NT2/D1 (cell line): ENCODE data around the gene NPHP1.

Source experiments
- SUZ12 ChIP-seq: IDR thresholded peaks from 2 replicates; pipeline ENCODE4 v1.6.1; 2011; ENCODE audit not compliant: insufficient read length, insufficient read depth; ENCODE audit errors: extremely low read depth
- YY1 ChIP-seq: IDR thresholded peaks from 2 replicates; pipeline ENCODE4 v1.6.1; 2011; ENCODE audit not compliant: insufficient read length, insufficient read depth
- ZNF274 ChIP-seq: IDR thresholded peaks from 2 replicates; pipeline ENCODE4 v1.6.1; 2011; ENCODE audit warnings: mild to moderate bottlenecking, low read depth, low read length

GRCh38 chr2:110157153-110157793 lies 47.5 kb downstream of the NPHP1 start:
- TF ChIP-seq ZNF274 (no peak), SUZ12 (no peak), YY1 (no peak)
